Left cardiac atrium (tissue), 4 donors: Measurements from ENCODE around the gene C3orf20. TPM values are rescaled to one million over a fixed set of nuclear protein-coding genes. Genes with fewer than 3 reads are reported as not detected.
"Not testable (repeated sequence)": the region's sequence is repeated elsewhere in the genome, so short reads cannot be mapped to it uniquely, and the experiment has no call there.

Source experiments
- ATAC-seq, 2 donors: fragments of 200-7000 bp; cut with Tn5 transposase; one replicate each; pipeline ENCODE4 v1.9.1; 2020; ENCODE audit warnings: mild to moderate bottlenecking in 2 of 2, moderate library complexity in 2 of 2
- DNase-seq: peaks from one replicate; pipeline ENCODE4 v3.0.0-alpha.2; 2020
- intact Hi-C, 2 donors: fragments of 100-400 bp; cut with DNase I; formaldehyde crosslinking; loops; one replicate each; pipeline versions ENCODE4 v1.14.1 to v1.15.1; 2022 to 2023
- total RNA-seq, 2 donors: library from RNA; stranded (reverse); fragmentation: NEBNext Ultra II Directional; extraction: Animal tissue kit (Norgen Biotek cat#: 25700); gene quantifications; one replicate each; pipeline ENCODE4 v1.2.1, GENCODE V29; 2021
- donor health status: DM: no; HTN: yes; CAD: no.
- donor health status: DM: no; HTN: yes; CAD: no; lungs with severe emphysema.
- donor health status: DM: yes; HTN: yes; CAD: no.
- donor health status: Dilated cardiomyopathy.

Gene C3orf20
- total RNA-seq, 2 donors from 2014 or later, result 0.10 TPM; not detected in 1

- intact Hi-C loops, result no loop called here
- ATAC-seq (no peak), DNase-seq (no peak)
Measured at GRCh38 chr3:14728113-14728512, 53.2 kb downstream of the C3orf20 start.

GRCh38 chr3:14730703-14731382, 55.9 kb downstream of the C3orf20 start:
- intact Hi-C loops, result no loop called here
- ATAC-seq (no peak), DNase-seq (no peak)

DNA sequence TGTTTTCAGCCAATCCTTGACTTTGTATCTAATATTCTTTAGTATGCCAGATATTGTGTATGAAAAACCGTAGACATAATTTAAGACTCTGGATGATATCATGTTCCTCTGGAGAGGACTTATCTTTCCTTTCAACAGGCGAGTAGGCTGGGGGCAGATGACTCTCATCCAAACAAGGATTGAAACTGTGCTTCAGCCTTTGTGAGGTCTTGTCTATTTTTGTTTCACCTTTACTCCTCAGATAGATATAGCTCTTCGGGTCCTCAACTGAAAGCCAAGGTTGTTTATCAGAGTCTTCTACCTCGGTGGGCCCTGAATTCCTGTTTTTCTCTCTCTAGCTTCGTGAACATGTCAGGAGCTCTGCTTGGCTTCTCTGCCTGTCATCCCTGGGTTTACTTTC, 66.0 kb downstream of the C3orf20 start:
- ATAC-seq (peak; percentile 86 to 90), DNase-seq (no peak)
- intact Hi-C loops, result no loop called here

GRCh38 chr3:14741510-14741909, 66.6 kb downstream of the C3orf20 start:
- ATAC-seq (peak; percentile 65 to 82), DNase-seq (no peak)
- intact Hi-C loops, result no loop called here

DNA sequence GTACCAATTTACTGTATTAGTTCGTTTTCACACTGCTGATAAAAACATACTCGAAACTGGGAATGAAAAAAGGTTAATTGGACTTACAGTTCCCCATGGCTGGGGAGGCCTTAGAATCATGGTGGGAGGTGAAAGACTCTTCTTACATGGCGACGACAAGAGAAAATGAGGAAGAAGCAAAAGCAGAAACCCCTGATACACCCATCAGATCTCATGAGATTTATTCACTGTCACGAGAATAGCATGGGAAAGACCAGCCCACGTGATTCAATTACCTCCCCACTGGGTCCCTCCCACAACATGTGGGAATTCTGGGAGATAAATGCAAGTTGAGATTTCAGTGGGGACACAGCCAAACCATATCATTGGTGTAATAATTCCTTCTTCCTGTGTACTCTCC, 69.6 kb downstream of the C3orf20 start:
- DNase-seq (no peak), ATAC-seq (no peak)
- intact Hi-C loops, result no loop called here

DNA sequence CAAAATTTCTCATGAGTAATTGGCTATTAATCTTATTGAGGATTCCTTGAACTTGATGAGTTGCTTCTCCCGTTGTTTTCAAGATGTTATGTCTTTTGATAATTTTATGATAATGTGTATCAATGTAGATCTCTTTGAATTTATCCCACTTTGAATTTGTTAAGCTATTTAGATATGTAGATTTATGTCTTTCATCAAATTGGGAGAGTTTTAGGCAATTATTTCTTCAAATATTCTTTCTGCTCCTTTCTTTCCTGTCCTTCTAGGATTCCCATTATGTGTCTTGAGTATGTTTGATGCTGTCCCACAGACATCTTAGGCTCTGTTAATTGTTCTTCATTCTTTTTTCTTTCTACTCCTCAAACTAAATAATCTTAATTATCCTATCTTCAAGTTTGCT, 75.7 kb downstream of the C3orf20 start:
- DNase-seq (no peak), ATAC-seq (no peak)

GRCh38 chr3:14752979-14753378, 78.0 kb downstream of the C3orf20 start:
- ATAC-seq, DNase-seq, intact Hi-C loops: not testable (repeated sequence)

More for the DNA sequence above, 75.7 kb downstream of the C3orf20 start:
- intact Hi-C loops, result no loop called here

DNA sequence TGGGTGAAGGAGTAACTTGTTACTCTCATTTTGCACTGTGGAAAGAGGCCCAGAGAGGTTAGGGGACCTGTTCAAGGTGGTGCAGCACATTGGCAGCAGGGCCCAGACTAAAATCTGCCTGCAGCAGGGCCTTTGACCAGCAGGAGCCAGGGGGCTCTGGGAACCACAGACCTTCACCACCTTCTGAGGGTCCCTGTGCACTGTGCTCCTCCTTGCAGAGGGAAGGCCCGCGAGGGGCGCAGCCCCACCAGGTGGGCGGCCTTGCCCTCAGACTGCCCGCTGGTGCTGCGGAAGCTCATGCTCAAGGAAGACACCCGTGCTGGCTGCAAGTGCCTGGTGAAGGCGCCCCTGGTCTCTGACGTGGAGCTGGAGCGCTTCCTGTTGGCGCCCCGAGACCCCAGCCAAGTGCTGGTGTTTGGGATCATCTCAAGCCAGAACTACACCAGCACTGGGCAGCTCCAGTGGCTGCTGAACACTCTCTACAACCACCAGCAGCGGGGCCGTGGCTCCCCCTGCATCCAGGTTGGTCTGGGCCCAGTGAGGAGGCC, 82.3 kb downstream of the C3orf20 start:
- intact Hi-C loops, result no loop called here
- no peak for DNase-seq
- ATAC-seq, result no peak

DNA sequence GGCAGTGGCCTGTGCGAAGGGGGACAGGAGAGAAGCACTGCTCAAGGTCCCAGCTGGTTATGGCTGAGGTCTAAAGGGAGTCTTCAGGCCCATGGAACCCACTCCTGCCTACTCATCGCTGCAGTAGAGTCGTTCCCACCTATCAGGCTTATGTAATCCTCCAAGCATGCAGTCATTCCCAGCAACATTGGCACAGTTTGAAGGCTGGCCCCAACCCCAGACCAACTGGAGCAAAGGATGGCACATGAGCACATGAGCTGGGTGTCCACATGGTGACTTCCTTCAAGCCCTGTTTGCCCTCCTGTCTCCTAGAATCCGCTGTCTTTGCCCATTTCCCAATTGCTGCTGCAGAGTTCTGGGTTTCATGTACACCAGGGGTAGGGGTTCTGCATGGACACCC, 83.4 kb downstream of the C3orf20 start:
- DNase-seq, result no peak
- ATAC-seq, result peak; percentile 40 to 77
- intact Hi-C loops, result no loop called here

DNA sequence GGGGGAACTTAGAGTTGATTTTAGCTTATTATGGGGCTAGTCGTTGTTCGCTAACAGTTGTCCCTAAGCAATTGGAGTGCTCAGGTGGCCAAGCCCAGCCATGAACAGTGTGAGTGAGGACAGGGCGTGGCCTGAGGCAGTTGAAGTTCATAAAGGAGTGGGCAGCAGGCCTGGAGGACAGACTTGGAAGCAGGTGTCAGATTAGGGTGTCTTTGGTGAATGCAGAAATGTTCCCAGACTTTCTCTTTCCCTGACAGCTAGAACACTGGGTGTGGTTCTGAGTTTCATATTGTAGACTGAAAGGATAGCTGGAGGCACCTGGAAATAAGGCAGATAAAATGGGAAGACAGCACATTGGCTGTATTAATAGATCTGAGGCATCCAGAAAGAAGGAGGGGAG, 84.0 kb downstream of the C3orf20 start:
- intact Hi-C loops, result no loop called here
- DNase-seq (no peak), ATAC-seq (no peak)

- DNase-seq, result no peak
- no peak for ATAC-seq
- intact Hi-C loops, result no loop called here
Measured at GRCh38 chr3:14760185-14760584, 85.2 kb downstream of the C3orf20 start.

DNA sequence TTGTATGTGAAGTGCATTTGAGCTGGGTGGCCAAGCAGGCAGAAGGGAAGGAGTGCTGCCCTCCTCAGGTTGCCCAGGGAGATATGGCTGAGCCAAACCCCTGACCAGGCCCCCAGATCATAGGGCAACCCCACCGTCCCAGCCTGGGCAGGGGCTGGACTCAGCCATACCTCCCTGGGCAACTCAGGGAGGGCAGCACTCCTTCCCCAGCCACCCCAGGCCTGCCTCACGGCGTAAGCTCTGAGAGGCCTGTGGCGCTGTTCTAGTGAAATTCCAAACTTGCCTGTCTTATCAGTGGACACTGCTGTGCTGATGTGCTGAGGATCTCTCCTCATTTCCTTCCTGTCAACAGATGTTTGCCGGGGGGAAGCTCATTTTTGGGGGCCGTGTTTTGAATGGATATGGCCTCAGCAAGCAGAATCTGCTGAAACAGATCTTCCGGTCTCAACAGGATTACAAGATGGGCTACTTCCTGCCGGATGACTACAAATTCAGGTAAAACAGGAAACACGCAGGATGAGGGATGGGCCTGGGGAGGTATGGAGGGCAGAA, 86.3 kb downstream of the C3orf20 start:
- peak in 1 of 2 donors; percentile 26 for ATAC-seq
- intact Hi-C loops, result no loop called here

DNA sequence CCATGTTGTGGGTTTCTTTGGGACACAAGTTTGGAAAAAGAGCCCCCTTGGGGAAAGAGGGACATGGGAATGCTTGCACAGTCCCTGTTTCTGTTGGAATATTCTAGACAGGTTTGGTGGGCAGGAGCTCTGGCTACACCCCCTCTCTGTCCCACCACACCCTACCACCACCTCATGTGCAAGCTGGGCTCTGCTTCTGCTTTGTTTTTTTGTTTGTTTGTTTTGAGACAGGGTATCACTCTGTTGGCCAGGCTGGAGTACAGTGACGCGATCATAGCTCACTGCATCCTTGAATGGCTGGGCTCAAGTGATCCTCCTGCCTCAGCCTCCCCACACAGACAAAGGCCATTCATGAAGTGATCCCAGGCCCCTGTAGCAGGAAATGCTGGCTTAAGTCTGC, 86.9 kb downstream of the C3orf20 start:
- no peak for ATAC-seq
- intact Hi-C loops, result no loop called here
- DNase-seq, result no peak

More for the DNA sequence above, 86.3 kb downstream of the C3orf20 start:
- DNase-seq, result no peak

- no peak for DNase-seq
- no peak for ATAC-seq
- intact Hi-C loops, result no loop called here
Measured at GRCh38 chr3:14762701-14763100, 87.8 kb downstream of the C3orf20 start.

DNA sequence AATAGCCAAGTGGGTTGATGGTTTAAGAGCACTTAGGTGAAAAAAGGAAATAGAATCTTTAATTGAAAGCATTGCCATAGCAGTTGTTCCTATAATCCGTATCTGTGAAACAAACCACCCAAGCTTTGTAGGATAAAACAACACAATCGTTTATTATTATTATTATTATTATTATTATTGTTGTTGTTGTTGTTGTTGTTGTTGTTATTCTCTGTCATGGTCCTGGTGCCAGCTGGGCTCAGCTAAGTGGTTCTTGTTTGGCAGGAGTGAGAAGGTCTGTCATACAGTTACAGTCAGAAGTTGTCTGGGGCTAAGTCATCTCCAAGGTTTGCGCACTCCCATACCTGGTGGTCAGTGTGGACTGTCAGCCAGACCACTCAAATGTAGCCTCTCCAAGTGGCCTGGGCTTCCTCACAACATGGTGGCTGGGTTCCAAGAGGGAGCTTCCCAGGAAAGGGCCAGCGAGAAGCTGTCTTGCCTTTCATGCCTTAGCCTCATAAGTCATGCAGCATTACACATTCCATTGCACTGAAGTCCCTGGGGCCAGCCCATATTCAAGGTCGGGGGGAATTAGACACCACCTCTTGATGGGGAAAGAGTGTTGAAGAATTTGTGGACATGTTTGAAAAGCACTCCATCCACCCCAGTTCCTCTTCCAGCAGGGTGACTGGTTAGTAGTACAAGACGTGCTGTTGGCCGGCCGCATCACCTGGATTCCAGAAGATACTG, 89.6 kb downstream of the C3orf20 start:
- intact Hi-C loops, result no loop called here
- no peak for ATAC-seq
- DNase-seq, result no peak

DNA sequence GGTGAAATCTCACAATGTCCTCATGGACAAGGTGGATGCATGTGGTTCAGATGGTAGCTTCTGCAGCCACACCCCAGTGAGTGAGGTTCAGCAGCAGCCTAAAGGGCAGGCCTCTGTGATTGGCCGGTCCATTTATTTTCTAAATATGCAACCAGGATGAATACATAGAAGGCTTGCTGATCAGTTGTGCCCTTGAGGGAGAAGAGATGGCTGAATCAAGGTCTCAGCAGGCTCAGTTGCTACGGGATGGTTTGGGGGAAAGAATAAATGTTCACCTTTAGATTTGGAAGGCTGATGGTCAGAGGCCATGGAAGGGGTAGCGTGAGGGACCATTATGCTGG, 90.1 kb downstream of the C3orf20 start:
- intact Hi-C loops, result no loop called here
- no peak for DNase-seq
- ATAC-seq, result no peak

DNA sequence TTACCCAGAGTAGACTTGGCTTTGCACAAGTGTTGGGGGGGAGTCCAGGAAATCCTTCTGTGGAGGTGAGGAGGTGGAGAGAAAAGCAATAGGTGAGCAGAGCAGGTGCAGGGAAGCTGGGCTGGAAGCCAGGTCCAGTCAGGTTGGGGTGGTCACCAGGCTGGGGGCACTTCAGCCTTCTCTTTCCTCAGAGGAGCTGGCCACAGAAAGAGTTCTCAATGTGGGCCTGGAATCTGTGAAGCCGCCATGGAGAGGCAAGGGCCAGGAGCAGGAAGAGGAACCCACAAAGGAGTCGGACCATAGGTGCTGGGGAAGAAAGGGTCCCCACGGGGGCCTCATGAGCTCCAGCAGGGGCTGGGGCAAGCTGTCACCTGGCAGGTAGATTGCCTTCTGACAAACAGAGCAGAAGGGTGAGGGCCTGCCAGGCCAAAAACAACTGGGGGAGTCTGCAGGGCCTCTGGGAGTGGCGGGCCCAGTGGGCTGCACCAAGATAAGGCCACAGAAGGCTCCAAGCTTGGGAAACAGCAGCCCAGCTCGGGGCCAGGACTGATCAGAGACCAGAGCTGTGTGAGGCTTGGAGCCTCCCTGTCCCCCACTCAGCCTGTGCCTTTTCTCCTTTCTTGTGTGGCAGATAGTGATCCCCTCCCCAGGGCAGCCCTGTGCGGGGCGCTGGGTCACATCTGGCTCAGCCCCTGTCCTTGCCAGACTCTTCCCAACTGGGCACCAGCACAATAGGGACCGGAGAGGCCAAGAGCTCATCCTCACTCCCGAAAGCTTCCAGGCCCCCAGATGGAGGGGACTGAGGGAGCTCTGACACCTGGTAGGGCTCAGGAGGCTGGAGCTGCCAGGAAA, 90.9 kb downstream of the C3orf20 start:
- DNase-seq, result no peak
- ATAC-seq, result no peak
- intact Hi-C loops, result no loop called here

- DNase-seq (no peak), ATAC-seq (no peak)
- intact Hi-C loops, result no loop called here
Measured at GRCh38 chr3:14766428-14767244, 91.7 kb downstream of the C3orf20 start.
